Mucosa of rectum (tissue), 2 donors: ENCODE results near the gene CHP1.
A peak's percentile ranks its signal among the peaks of the same experiment; 100 is the strongest.
"Not testable (repeated sequence)": the region's sequence is repeated elsewhere in the genome, so short reads cannot be mapped to it uniquely, and the experiment has no call there.

Source experiments
- H3K27ac ChIP-seq, 2 donors: one replicate each; pipeline ENCODE4 v1.7.0; 2013; ENCODE audit warnings: inconsistent platforms in 2 of 2, low read depth in 2 of 2, low read length in 2 of 2
- H3K27me3 ChIP-seq, 2 donors: one replicate each; pipeline ENCODE4 v1.7.0; 2013; ENCODE audit warnings: low read length in 2 of 2; ENCODE audit not compliant: control insufficient read depth in 2 of 2, insufficient read depth in 2 of 2
- H3K36me3 ChIP-seq, 2 donors: one replicate each; pipeline ENCODE4 v1.7.0; 2013; ENCODE audit warnings: low read length in 2 of 2; ENCODE audit not compliant: control insufficient read depth in 2 of 2, insufficient read depth in 2 of 2
- H3K4me1 ChIP-seq, 2 donors: one replicate each; pipeline ENCODE4 v1.7.0; 2013; ENCODE audit warnings: low read length in 2 of 2, mild to moderate bottlenecking in 1 of 2; ENCODE audit not compliant: control insufficient read depth in 2 of 2, insufficient read depth in 2 of 2
- H3K4me3 ChIP-seq, 2 donors: one replicate each; pipeline ENCODE4 v1.7.0; 2013; ENCODE audit warnings: low read length in 2 of 2
- H3K9ac ChIP-seq, 2 donors: one replicate each; pipeline ENCODE4 v1.7.0; 2013; ENCODE audit warnings: low read length in 2 of 2, low read depth in 1 of 2, mild to moderate bottlenecking in 1 of 2
- H3K9me3 ChIP-seq, 2 donors: one replicate each; pipeline ENCODE4 v1.7.0; 2013; ENCODE audit warnings: low read length in 2 of 2; ENCODE audit not compliant: control insufficient read depth in 2 of 2
- donor health status: healthy.
- donor health status: Normal muscosa, but diverticular disease.

Gene CHP1

GRCh38 chr15:41288464-41288863 lies 57.4 kb downstream of the CHP1 start:
- Histone ChIP-seq H3K36me3 (peaks cover 31 to 41% of the 10 kb centered on the region in 2 donors), H3K27me3 (no peaks in the 10 kb centered on the region), H3K9me3 (no peaks in the 10 kb centered on the region), H3K27ac (no peak overlapping the region), H3K4me1 (peaks cover 7 to 8% of the 10 kb centered on the region in 2 donors), H3K9ac (no peak overlapping the region), H3K4me3 (no peak overlapping the region)

GRCh38 chr15:41289953-41290352 lies 58.9 kb downstream of the CHP1 start:
- Histone ChIP-seq H3K27me3 (no peaks in the 10 kb centered on the region), H3K9me3 (no peaks in the 10 kb centered on the region), H3K36me3 (peaks cover 31 to 49% of the 10 kb centered on the region in 2 donors), H3K9ac (no peak overlapping the region), H3K4me3 (no peak overlapping the region), H3K27ac (no peak overlapping the region), H3K4me1 (peaks cover 5 to 8% of the 10 kb centered on the region in 2 donors)

- peaks cover 23 to 40% of the 10 kb centered on the region in 2 donors for H3K36me3 ChIP-seq
- no peaks in the 10 kb centered on the region for H3K4me1 ChIP-seq
- no peaks in the 10 kb centered on the region for H3K9me3 ChIP-seq
- H3K27ac ChIP-seq = peak overlapping the region in 1 of 2 donors; percentile 56
- H3K27me3 ChIP-seq = no peaks in the 10 kb centered on the region
- H3K9ac ChIP-seq = no peak overlapping the region
- no peak overlapping the region for H3K4me3 ChIP-seq
Observed at GRCh38 chr15:41291065-41291631, 60.1 kb downstream of the CHP1 start.

- Histone ChIP-seq H3K9me3 (no peaks in the 10 kb centered on the region), H3K4me1 (no peaks in the 10 kb centered on the region), H3K4me3 (no peak overlapping the region), H3K9ac (no peak overlapping the region), H3K27ac (no peak overlapping the region), H3K36me3 (peaks cover 10 to 29% of the 10 kb centered on the region in 2 donors), H3K27me3 (no peaks in the 10 kb centered on the region)
Observed at GRCh38 chr15:41292521-41292920, 61.5 kb downstream of the CHP1 start.

- H3K9ac ChIP-seq, H3K36me3 ChIP-seq, H3K4me1 ChIP-seq, H3K9me3 ChIP-seq, H3K27me3 ChIP-seq, H3K27ac ChIP-seq, H3K4me3 ChIP-seq: not testable (repeated sequence)
Observed at GRCh38 chr15:41301139-41301538, 70.1 kb downstream of the CHP1 start.

- no peak overlapping the region for H3K27ac ChIP-seq
- peaks cover 6% of the 10 kb centered on the region in 2 donors for H3K36me3 ChIP-seq
- H3K4me3 ChIP-seq = no peak overlapping the region
- H3K9ac ChIP-seq = no peak overlapping the region
- H3K4me1 ChIP-seq = no peaks in the 10 kb centered on the region
- no peaks in the 10 kb centered on the region for H3K9me3 ChIP-seq
- no peaks in the 10 kb centered on the region for H3K27me3 ChIP-seq
Observed at GRCh38 chr15:41301587-41301986, 70.5 kb downstream of the CHP1 start.

- no peaks in the 10 kb centered on the region for H3K4me1 ChIP-seq
- no peak overlapping the region for H3K4me3 ChIP-seq
- H3K9ac ChIP-seq = no peak overlapping the region
- H3K9me3 ChIP-seq = no peaks in the 10 kb centered on the region
- no peaks in the 10 kb centered on the region for H3K27me3 ChIP-seq
- H3K27ac ChIP-seq = no peak overlapping the region
- H3K36me3 ChIP-seq = peaks cover 3 to 6% of the 10 kb centered on the region in 2 donors
Observed at GRCh38 chr15:41304149-41304770, 73.2 kb downstream of the CHP1 start.

GRCh38 chr15:41307679-41308078 lies 76.6 kb downstream of the CHP1 start:
- no peak overlapping the region for H3K27ac ChIP-seq
- no peaks in the 10 kb centered on the region for H3K4me1 ChIP-seq
- no peaks in the 10 kb centered on the region for H3K9me3 ChIP-seq
- no peak overlapping the region for H3K9ac ChIP-seq
- H3K4me3 ChIP-seq = no peak overlapping the region
- H3K27me3 ChIP-seq = no peaks in the 10 kb centered on the region
- peaks cover 0 to 4% of the 10 kb centered on the region in 2 donors for H3K36me3 ChIP-seq

- Histone ChIP-seq H3K4me3 (no peak overlapping the region), H3K36me3 (peaks cover 0 to 4% of the 10 kb centered on the region in 2 donors), H3K4me1 (no peaks in the 10 kb centered on the region), H3K9me3 (no peaks in the 10 kb centered on the region), H3K27ac (no peak overlapping the region), H3K27me3 (no peaks in the 10 kb centered on the region), H3K9ac (no peak overlapping the region)
Observed at GRCh38 chr15:41309226-41309905, 78.3 kb downstream of the CHP1 start.

- H3K27ac ChIP-seq, H3K4me3 ChIP-seq, H3K9me3 ChIP-seq, H3K4me1 ChIP-seq, H3K9ac ChIP-seq, H3K27me3 ChIP-seq, H3K36me3 ChIP-seq: not testable (repeated sequence)
Observed at GRCh38 chr15:41320805-41321330, 89.8 kb downstream of the CHP1 start.
